Caco-2 (cell line): Measurements from ENCODE around the gene LUC7L. TPM values are rescaled to one million over a fixed set of nuclear protein-coding genes. Genes with fewer than 3 reads are reported as not detected.
"Not testable (repeated sequence)": the region's sequence is repeated elsewhere in the genome, so short reads cannot be mapped to it uniquely, and the experiment has no call there.

ENCODE experiments used
- BruUV-seq: library from RNA; stranded (reverse); fragments of 400-500 nt; replicated peaks from 2 replicates; lab custom pipeline; 2021; lab: Mats Ljungman, UMichigan
- CTCF ChIA-PET: fragments of 300-600 bp; sonication (Branson Sonifier 250); formaldehyde crosslinking; loops from one replicate; lab custom pipeline; 2022; ENCODE audit warnings: antibody characterized with exemption; lab: Charles Lee
- POLR2A ChIA-PET: fragments of 300-600 bp; sonication (Branson Sonifier 250); formaldehyde crosslinking; loops from one replicate; lab custom pipeline; 2022; ENCODE audit warnings: antibody characterized with exemption; lab: Charles Lee
- DNase-seq, 2 experiments: peaks; one replicate each; pipeline versions ENCODE4 v3.0.0 to v3.0.0-alpha.2; 2020 to 2022
- H3K27me3 ChIP-seq: replicated peaks from 2 replicates; pipeline ENCODE4 v1.6.0; 2011; ENCODE audit warnings: low read length; ENCODE audit not compliant: control insufficient read depth, insufficient read depth
- H3K36me3 ChIP-seq: 2 replicates; pipeline ENCODE4 v1.5.1; 2011; ENCODE audit warnings: low read length; ENCODE audit not compliant: control insufficient read depth, insufficient read depth
- H3K4me1 ChIP-seq: fragments of 250-450 bp; sonication (Bioruptor Pico); 2 replicates; pipeline ENCODE4 v1.5.1; 2020; ENCODE audit warnings: mild to moderate bottlenecking
- H3K4me3 ChIP-seq: 2 replicates; pipeline ENCODE4 v1.5.1; 2011; ENCODE audit warnings: low read depth, mild to moderate bottlenecking, control low read depth, low read length
- H3K9me3 ChIP-seq: fragments of 250-450 bp; sonication (Bioruptor Pico); 2 replicates; pipeline ENCODE4 v1.5.1; 2020; ENCODE audit warnings: mild to moderate bottlenecking, moderate library complexity
- H3K27ac Mint-ChIP-seq: one replicate; pipeline ENCODE4 v1.8.0; 2022; ENCODE audit warnings: mixed read lengths; ENCODE audit not compliant: unreplicated experiment
- H3K27me3 Mint-ChIP-seq: one replicate; pipeline ENCODE4 v1.8.0; 2022; ENCODE audit warnings: mixed read lengths; ENCODE audit not compliant: insufficient read depth, unreplicated experiment
- H3K36me3 Mint-ChIP-seq: one replicate; pipeline ENCODE4 v1.8.0; 2022; ENCODE audit warnings: mild to moderate bottlenecking, mixed read lengths; ENCODE audit not compliant: insufficient read depth, unreplicated experiment
- H3K4me1 Mint-ChIP-seq: one replicate; pipeline ENCODE4 v1.8.0; 2022; ENCODE audit warnings: low read depth, mixed read lengths; ENCODE audit not compliant: unreplicated experiment
- H3K4me3 Mint-ChIP-seq: one replicate; pipeline ENCODE4 v1.8.0; 2022; ENCODE audit warnings: mild to moderate bottlenecking, moderate library complexity, mixed read lengths; ENCODE audit not compliant: unreplicated experiment
- H3K9me3 Mint-ChIP-seq: one replicate; pipeline ENCODE4 v1.8.0; 2022; ENCODE audit warnings: mixed read lengths; ENCODE audit not compliant: unreplicated experiment
- intact Hi-C: fragments of 100-400 bp; cut with micrococcal nuclease; formaldehyde crosslinking; loops from one replicate; pipeline ENCODE4 v1.10.0; 2022; ENCODE audit not compliant: unreplicated experiment
- total RNA-seq: library from RNA; stranded (reverse); gene quantifications from 2 replicates; pipeline ENCODE4 v1.2.3, GENCODE V29; 2022
- TF ChIP-seq, protein P1 (sequence below), 2 experiments: fragments of 200-600 bp in 1 of 2; IDR thresholded peaks; 1 replicate in 1 of 2; 2 replicates in 1 of 2; pipeline versions ENCODE4 v1.5.1 to v1.8.0; 2011 to 2022; ENCODE audit warnings: antibody characterized with exemption in 1 of 2, control low read depth in 1 of 2, inconsistent platforms in 1 of 2, low read depth in 1 of 2, low read length in 1 of 2, mild to moderate bottlenecking in 1 of 2, moderate library complexity in 1 of 2; ENCODE audit not compliant: insufficient read depth in 1 of 2, severe bottlenecking in 1 of 2, unreplicated experiment in 1 of 2

Gene LUC7L
- total RNA-seq, 1 experiment from 2014 or later: 80.7 TPM

GRCh38 chr16:153129-153521 lies 76.1 kb downstream of the LUC7L start:
- BruUV-seq, H3K4me1 ChIP-seq, POLR2A ChIA-PET, H3K36me3 ChIP-seq, DNase-seq, H3K27ac Mint-ChIP-seq, H3K9me3 ChIP-seq, H3K4me1 Mint-ChIP-seq, H3K27me3 Mint-ChIP-seq, H3K27me3 ChIP-seq, intact Hi-C loops, CTCF ChIA-PET, H3K9me3 Mint-ChIP-seq, H3K4me3 ChIP-seq: not testable (repeated sequence)
- H3K36me3 Mint-ChIP-seq: peaks cover 12% of the 10 kb centered on the region
- H3K4me3 Mint-ChIP-seq: peak overlapping the region; percentile 3

- Mint-ChIP-seq H3K36me3 (peaks cover 12% of the 10 kb centered on the region), H3K9me3 (no peaks in the 10 kb centered on the region), H3K4me3 (peak within 1 kb of the TSS; percentile 3), H3K27ac (no peak within 1 kb of the TSS), H3K4me1 (peaks cover 6% of the 10 kb centered on the region), H3K27me3 (no peaks in the 10 kb centered on the region)
- TF ChIP-seq, protein P1, sequence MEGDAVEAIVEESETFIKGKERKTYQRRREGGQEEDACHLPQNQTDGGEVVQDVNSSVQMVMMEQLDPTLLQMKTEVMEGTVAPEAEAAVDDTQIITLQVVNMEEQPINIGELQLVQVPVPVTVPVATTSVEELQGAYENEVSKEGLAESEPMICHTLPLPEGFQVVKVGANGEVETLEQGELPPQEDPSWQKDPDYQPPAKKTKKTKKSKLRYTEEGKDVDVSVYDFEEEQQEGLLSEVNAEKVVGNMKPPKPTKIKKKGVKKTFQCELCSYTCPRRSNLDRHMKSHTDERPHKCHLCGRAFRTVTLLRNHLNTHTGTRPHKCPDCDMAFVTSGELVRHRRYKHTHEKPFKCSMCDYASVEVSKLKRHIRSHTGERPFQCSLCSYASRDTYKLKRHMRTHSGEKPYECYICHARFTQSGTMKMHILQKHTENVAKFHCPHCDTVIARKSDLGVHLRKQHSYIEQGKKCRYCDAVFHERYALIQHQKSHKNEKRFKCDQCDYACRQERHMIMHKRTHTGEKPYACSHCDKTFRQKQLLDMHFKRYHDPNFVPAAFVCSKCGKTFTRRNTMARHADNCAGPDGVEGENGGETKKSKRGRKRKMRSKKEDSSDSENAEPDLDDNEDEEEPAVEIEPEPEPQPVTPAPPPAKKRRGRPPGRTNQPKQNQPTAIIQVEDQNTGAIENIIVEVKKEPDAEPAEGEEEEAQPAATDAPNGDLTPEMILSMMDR (IDR thresholded peaks at IDR 0.05; ENCODE audit: insufficient read depth in 1 of 2, low read depth in 1 of 2, low read length in 1 of 2, severe bottlenecking in 1 of 2, unreplicated experiment in 1 of 2): no peak
- CTCF ChIA-PET: no interaction called here
- Histone ChIP-seq H3K4me3 (no peak within 1 kb of the TSS), H3K36me3 (no peaks in the 10 kb centered on the region), H3K4me1 (no peaks in the 10 kb centered on the region), H3K27me3 (no peaks in the 10 kb centered on the region), H3K9me3 (no peaks in the 10 kb centered on the region)
- intact Hi-C loops: no loop called here
- POLR2A ChIA-PET: no interaction called here
- DNase-seq: no peak
- BruUV-seq: no TSS peak
Measured at GRCh38 chr16:152141-153128, 76.8 kb downstream of the LUC7L start, which contains the start of gene HBZ. TSS of gene HBZ (plus strand) at chr16:152644. CDS start at chr16:152910, 266 bp downstream.

- TF ChIP-seq, protein P1 (IDR thresholded peaks at IDR 0.05; ENCODE audit: insufficient read depth in 1 of 2, low read depth in 1 of 2, low read length in 1 of 2, severe bottlenecking in 1 of 2, unreplicated experiment in 1 of 2): no peak
- Mint-ChIP-seq H3K9me3 (no peaks in the 10 kb centered on the region), H3K36me3 (peaks cover under 1% of the 10 kb centered on the region), H3K27me3 (no peaks in the 10 kb centered on the region), H3K4me1 (peaks cover 5% of the 10 kb centered on the region), H3K4me3 (no peak overlapping the region), H3K27ac (no peak overlapping the region)
- intact Hi-C loops: no loop called here
- ChIA-PET CTCF (no interaction called here), POLR2A (no interaction called here)
- Histone ChIP-seq H3K4me1 (0 out of 2 replicates have a peak, but pooled peaks cover 5% of the 10 kb centered on the region), H3K9me3 (no peaks in the 10 kb centered on the region), H3K36me3 (no peaks in the 10 kb centered on the region), H3K4me3 (no peak overlapping the region), H3K27me3 (no peaks in the 10 kb centered on the region; the same call in 1 of the 2 replicates)
- BruUV-seq: no TSS peak
- DNase-seq: no peak
Measured at GRCh38 chr16:149024-149660, 80.1 kb downstream of the LUC7L start.
